ENCODE measurements around the gene WRAP73. TPM values are rescaled to one million over a fixed set of nuclear protein-coding genes. Genes with fewer than 3 reads are reported as not detected.

The WRAP73 gene
- polyA plus RNA-seq, 1 donor from 2014 or later = 29.7 TPM

- Mint-ChIP-seq H3K27me3 (peaks cover 8% of the 10 kb centered on the region), H3K27ac (no peak overlapping the region), H3K4me1 (no peaks in the 10 kb centered on the region), H3K9me3 (no peaks in the 10 kb centered on the region), H3K4me3 (no peak overlapping the region), H3K36me3 (no peaks in the 10 kb centered on the region)
Measured at GRCh38 chr1:3603571-3604467, 46.1 kb downstream of the WRAP73 start.

- Mint-ChIP-seq H3K4me1 (peaks cover 0 to 3% (median 2%) of the 10 kb centered on the region in 3 donors), H3K4me3 (no peak overlapping the region), H3K9me3 (no peaks in the 10 kb centered on the region), H3K27me3 (peaks cover 5% of the 10 kb centered on the region), H3K36me3 (no peaks in the 10 kb centered on the region), H3K27ac (no peak overlapping the region)
Measured at GRCh38 chr1:3603156-3603555, 46.7 kb downstream of the WRAP73 start.

GRCh38 chr1:3602375-3602774 is 47.5 kb downstream of the WRAP73 start:
- peaks cover 1% of the 10 kb centered on the region for H3K36me3 Mint-ChIP-seq
- no peak overlapping the region for H3K27ac Mint-ChIP-seq
- H3K9me3 Mint-ChIP-seq = no peaks in the 10 kb centered on the region
- H3K4me3 Mint-ChIP-seq = no peak overlapping the region
- peaks cover 6 to 8% (median 7%) of the 10 kb centered on the region in 3 donors for H3K4me1 Mint-ChIP-seq
- H3K27me3 Mint-ChIP-seq = peaks cover 6% of the 10 kb centered on the region

- H3K4me3 Mint-ChIP-seq = no peak overlapping the region
- peaks cover 6% of the 10 kb centered on the region for H3K27me3 Mint-ChIP-seq
- peaks cover 10 to 11% (median 11%) of the 10 kb centered on the region in 3 donors for H3K4me1 Mint-ChIP-seq
- H3K27ac Mint-ChIP-seq = no peak overlapping the region
- H3K9me3 Mint-ChIP-seq = no peaks in the 10 kb centered on the region
- peaks cover 1% of the 10 kb centered on the region for H3K36me3 Mint-ChIP-seq
Measured at GRCh38 chr1:3601743-3602142, 48.2 kb downstream of the WRAP73 start.

GRCh38 chr1:3600354-3600753 is 49.5 kb downstream of the WRAP73 start:
- no peak overlapping the region for H3K27ac Mint-ChIP-seq
- H3K4me3 Mint-ChIP-seq = peak overlapping the region in 2 of 4 donors; percentile 17 to 67
- H3K36me3 Mint-ChIP-seq = peaks cover 1% of the 10 kb centered on the region
- H3K27me3 Mint-ChIP-seq = peaks cover 6% of the 10 kb centered on the region
- H3K9me3 Mint-ChIP-seq = no peaks in the 10 kb centered on the region
- peaks cover 10 to 11% (median 11%) of the 10 kb centered on the region in 3 donors for H3K4me1 Mint-ChIP-seq

GRCh38 chr1:3599816-3600215 is 50.1 kb downstream of the WRAP73 start:
- Mint-ChIP-seq H3K4me3 (no peak overlapping the region), H3K27me3 (peaks cover 6% of the 10 kb centered on the region), H3K9me3 (no peaks in the 10 kb centered on the region), H3K36me3 (peaks cover 1% of the 10 kb centered on the region), H3K4me1 (peaks cover 10 to 11% (median 11%) of the 10 kb centered on the region in 3 donors), H3K27ac (no peak overlapping the region)

GRCh38 chr1:3599286-3599811 is 50.6 kb downstream of the WRAP73 start:
- H3K4me3 Mint-ChIP-seq = no peak overlapping the region
- peaks cover 10 to 11% (median 11%) of the 10 kb centered on the region in 3 donors for H3K4me1 Mint-ChIP-seq
- H3K36me3 Mint-ChIP-seq = peaks cover 1% of the 10 kb centered on the region
- H3K9me3 Mint-ChIP-seq = no peaks in the 10 kb centered on the region
- H3K27ac Mint-ChIP-seq = peak overlapping the region in 1 of 3 donors; percentile 53
- H3K27me3 Mint-ChIP-seq = peaks cover 6% of the 10 kb centered on the region

GRCh38 chr1:3598522-3599285 is 51.2 kb downstream of the WRAP73 start:
- Mint-ChIP-seq H3K9me3 (no peaks in the 10 kb centered on the region), H3K27me3 (peaks cover 6% of the 10 kb centered on the region), H3K27ac (peak overlapping the region in 1 of 3 donors; percentile 53), H3K36me3 (peaks cover 1% of the 10 kb centered on the region), H3K4me1 (peaks cover 10 to 14% (median 13%) of the 10 kb centered on the region in 3 donors), H3K4me3 (peak overlapping the region in 3 of 4 donors; percentile 61 to 93 (median 67))

GRCh38 chr1:3598051-3598491 is 51.8 kb downstream of the WRAP73 start:
- Mint-ChIP-seq H3K4me1 (peaks cover 10 to 14% (median 13%) of the 10 kb centered on the region in 3 donors), H3K36me3 (peaks cover 1% of the 10 kb centered on the region), H3K27me3 (peaks cover 6% of the 10 kb centered on the region), H3K27ac (no peak overlapping the region), H3K4me3 (peak overlapping the region in 3 of 4 donors; percentile 73 to 93 (median 88)), H3K9me3 (no peaks in the 10 kb centered on the region)

- H3K27me3 Mint-ChIP-seq = peaks cover 6% of the 10 kb centered on the region
- H3K27ac Mint-ChIP-seq = peak overlapping the region in 1 of 3 donors; percentile 71
- H3K4me1 Mint-ChIP-seq = peaks cover 10 to 14% (median 13%) of the 10 kb centered on the region in 3 donors
- peaks cover 1% of the 10 kb centered on the region for H3K36me3 Mint-ChIP-seq
- H3K4me3 Mint-ChIP-seq = peak overlapping the region in 3 of 4 donors; percentile 73 to 93 (median 88)
- no peaks in the 10 kb centered on the region for H3K9me3 Mint-ChIP-seq
Measured at GRCh38 chr1:3597599-3597964, 52.3 kb downstream of the WRAP73 start.

- H3K4me1 Mint-ChIP-seq = peaks cover 10 to 14% (median 13%) of the 10 kb centered on the region in 3 donors
- peaks cover 1% of the 10 kb centered on the region for H3K36me3 Mint-ChIP-seq
- H3K27me3 Mint-ChIP-seq = peaks cover 6% of the 10 kb centered on the region
- peak overlapping the region in 3 of 4 donors; percentile 9 to 93 (median 88) for H3K4me3 Mint-ChIP-seq
- peak overlapping the region in 1 of 3 donors; percentile 71 for H3K27ac Mint-ChIP-seq
- no peaks in the 10 kb centered on the region for H3K9me3 Mint-ChIP-seq
Measured at GRCh38 chr1:3596663-3597598, 53.0 kb downstream of the WRAP73 start.

GRCh38 chr1:3595949-3596348 is 54.0 kb downstream of the WRAP73 start:
- Mint-ChIP-seq H3K27ac (no peak overlapping the region), H3K27me3 (peaks cover 6% of the 10 kb centered on the region), H3K9me3 (no peaks in the 10 kb centered on the region), H3K36me3 (peaks cover 1% of the 10 kb centered on the region), H3K4me1 (peaks cover 10 to 14% (median 13%) of the 10 kb centered on the region in 3 donors), H3K4me3 (no peak overlapping the region)

GRCh38 chr1:3594706-3595377 is 55.1 kb downstream of the WRAP73 start:
- H3K4me1 Mint-ChIP-seq = peaks cover 10 to 14% (median 13%) of the 10 kb centered on the region in 3 donors
- H3K27ac Mint-ChIP-seq = no peak overlapping the region
- H3K27me3 Mint-ChIP-seq = peaks cover 6% of the 10 kb centered on the region
- H3K4me3 Mint-ChIP-seq = no peak overlapping the region
- H3K9me3 Mint-ChIP-seq = no peaks in the 10 kb centered on the region
- peaks cover 1% of the 10 kb centered on the region for H3K36me3 Mint-ChIP-seq
